HG03460 (cell line): Measurements from ENCODE around the gene MAP3K6.
"Not testable (repeated sequence)": the region's sequence is repeated elsewhere in the genome, so short reads cannot be mapped to it uniquely, and the experiment has no call there.

Experiments
- ATAC-seq: cut with Tn5 transposase; IDR thresholded peaks from one replicate; pipeline ENCODE4 v1.9.1; 2021; ENCODE audit not compliant: unreplicated experiment

Gene MAP3K6

GRCh38 chr1:27366411-27367159, at the start of gene MAP3K6:
TSS of gene MAP3K6 (minus strand) at chr1:27366961. CDS start at chr1:27366597, 364 bp downstream.
- ATAC-seq = no peak

- ATAC-seq = no peak
Observed at GRCh38 chr1:27414091-27414490, 47.3 kb upstream of the MAP3K6 start.

GRCh38 chr1:27413004-27413403, 46.2 kb upstream of the MAP3K6 start:
- no peak for ATAC-seq

- no peak for ATAC-seq
Observed at GRCh38 chr1:27412502-27412901, 45.7 kb upstream of the MAP3K6 start.

GRCh38 chr1:27410709-27411108, 43.9 kb upstream of the MAP3K6 start:
- no peak for ATAC-seq

- no peak for ATAC-seq
Observed at GRCh38 chr1:27409669-27410068, 42.9 kb upstream of the MAP3K6 start.

- ATAC-seq = no peak
Observed at GRCh38 chr1:27408151-27408550, 41.4 kb upstream of the MAP3K6 start.

- not testable (repeated sequence) for ATAC-seq
Observed at GRCh38 chr1:27406791-27407190, 40.0 kb upstream of the MAP3K6 start.

GRCh38 chr1:27406362-27406680, 39.6 kb upstream of the MAP3K6 start:
- ATAC-seq = no peak

- not testable (repeated sequence) for ATAC-seq
Observed at GRCh38 chr1:27405598-27406361, 39.0 kb upstream of the MAP3K6 start.

- ATAC-seq = no peak
Observed at GRCh38 chr1:27405074-27405473, 38.3 kb upstream of the MAP3K6 start.

- no peak for ATAC-seq
Observed at GRCh38 chr1:27403931-27404330, 37.2 kb upstream of the MAP3K6 start.

- ATAC-seq = peak; percentile 63
Observed at GRCh38 chr1:27403065-27403726, 36.4 kb upstream of the MAP3K6 start.

- no peak for ATAC-seq
Observed at GRCh38 chr1:27402349-27402754, 35.6 kb upstream of the MAP3K6 start.

- ATAC-seq = no peak
Observed at GRCh38 chr1:27400963-27401341, 34.2 kb upstream of the MAP3K6 start.

- no peak for ATAC-seq
Observed at GRCh38 chr1:27400082-27400962, 33.6 kb upstream of the MAP3K6 start.

GRCh38 chr1:27399251-27400025, 32.7 kb upstream of the MAP3K6 start:
- ATAC-seq = no peak

- no peak for ATAC-seq
Observed at GRCh38 chr1:27398405-27399149, 31.8 kb upstream of the MAP3K6 start.

- ATAC-seq = no peak
Observed at GRCh38 chr1:27397749-27398148, 31.0 kb upstream of the MAP3K6 start.

- ATAC-seq = no peak
Observed at GRCh38 chr1:27397110-27397509, 30.3 kb upstream of the MAP3K6 start.
